Cardiac fibroblast (primary cell): ENCODE data around the gene NUDT21.

Experiments
- DNase-seq, 2 donors: peaks; one replicate each; pipeline versions ENCODE4 v3.0.0 to v3.0.0-alpha.2; 2010; ENCODE audit warnings: low read depth in 2 of 2
- H3K4me3 ChIP-seq, 2 donors: replicated peaks in 1 of 2; 1 replicate in 1 of 2; 2 replicates in 1 of 2; pipeline ENCODE4 v1.5.1; 2011; ENCODE audit warnings: low read depth in 2 of 2, low read length in 2 of 2, mild to moderate bottlenecking in 2 of 2, moderate library complexity in 1 of 2
- TF ChIP-seq, protein P1 (sequence below): IDR thresholded peaks from one replicate; pipeline ENCODE4 v1.5.1; 2011; ENCODE audit warnings: low read depth, mild to moderate bottlenecking, low read length, inconsistent platforms

Gene NUDT21

DNA sequence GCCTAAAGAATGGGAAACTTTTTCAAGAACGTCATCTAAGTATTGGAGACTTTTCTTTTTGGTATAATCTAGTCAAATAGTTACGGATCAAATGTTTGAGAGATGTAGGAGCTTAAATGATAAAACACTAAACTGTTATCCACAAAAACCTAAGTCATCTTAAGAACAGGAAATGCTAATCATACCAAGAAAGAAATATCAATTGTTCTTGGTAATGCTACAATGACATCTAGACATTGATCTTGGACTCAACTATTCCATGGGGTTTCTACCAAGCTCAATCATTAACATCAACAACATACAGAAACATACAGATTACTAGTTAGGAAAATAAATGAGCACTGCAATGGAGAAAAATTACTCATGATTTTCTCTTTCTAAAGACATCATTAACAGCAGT is 3.8 kb downstream of the NUDT21 start:
- no peak for DNase-seq
- H3K4me3 ChIP-seq = no peak overlapping the region
- TF ChIP-seq, protein P1, sequence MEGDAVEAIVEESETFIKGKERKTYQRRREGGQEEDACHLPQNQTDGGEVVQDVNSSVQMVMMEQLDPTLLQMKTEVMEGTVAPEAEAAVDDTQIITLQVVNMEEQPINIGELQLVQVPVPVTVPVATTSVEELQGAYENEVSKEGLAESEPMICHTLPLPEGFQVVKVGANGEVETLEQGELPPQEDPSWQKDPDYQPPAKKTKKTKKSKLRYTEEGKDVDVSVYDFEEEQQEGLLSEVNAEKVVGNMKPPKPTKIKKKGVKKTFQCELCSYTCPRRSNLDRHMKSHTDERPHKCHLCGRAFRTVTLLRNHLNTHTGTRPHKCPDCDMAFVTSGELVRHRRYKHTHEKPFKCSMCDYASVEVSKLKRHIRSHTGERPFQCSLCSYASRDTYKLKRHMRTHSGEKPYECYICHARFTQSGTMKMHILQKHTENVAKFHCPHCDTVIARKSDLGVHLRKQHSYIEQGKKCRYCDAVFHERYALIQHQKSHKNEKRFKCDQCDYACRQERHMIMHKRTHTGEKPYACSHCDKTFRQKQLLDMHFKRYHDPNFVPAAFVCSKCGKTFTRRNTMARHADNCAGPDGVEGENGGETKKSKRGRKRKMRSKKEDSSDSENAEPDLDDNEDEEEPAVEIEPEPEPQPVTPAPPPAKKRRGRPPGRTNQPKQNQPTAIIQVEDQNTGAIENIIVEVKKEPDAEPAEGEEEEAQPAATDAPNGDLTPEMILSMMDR = no peak

DNA sequence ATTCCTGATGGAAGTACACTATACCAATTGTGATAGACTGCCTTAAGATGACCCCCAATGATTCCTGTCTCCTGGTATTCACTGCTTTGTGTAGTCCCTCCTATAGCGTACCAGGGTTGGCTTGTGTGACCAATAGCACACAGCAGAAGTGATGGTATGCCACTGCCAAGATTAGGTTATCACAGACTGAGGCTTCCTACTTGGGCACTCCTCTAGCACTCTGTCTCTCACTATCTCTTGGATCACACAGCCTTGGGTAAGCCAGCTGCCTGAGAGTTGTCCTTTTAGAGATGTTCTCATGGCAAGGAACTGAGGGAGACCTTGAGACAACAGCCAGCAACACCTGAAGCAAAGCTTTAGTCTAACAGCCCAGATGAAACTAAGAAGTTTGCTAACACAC is 13.1 kb downstream of the NUDT21 start:
- DNase-seq = no peak
- TF ChIP-seq, protein P1 = no peak
- H3K4me3 ChIP-seq = no peak overlapping the region

DNA sequence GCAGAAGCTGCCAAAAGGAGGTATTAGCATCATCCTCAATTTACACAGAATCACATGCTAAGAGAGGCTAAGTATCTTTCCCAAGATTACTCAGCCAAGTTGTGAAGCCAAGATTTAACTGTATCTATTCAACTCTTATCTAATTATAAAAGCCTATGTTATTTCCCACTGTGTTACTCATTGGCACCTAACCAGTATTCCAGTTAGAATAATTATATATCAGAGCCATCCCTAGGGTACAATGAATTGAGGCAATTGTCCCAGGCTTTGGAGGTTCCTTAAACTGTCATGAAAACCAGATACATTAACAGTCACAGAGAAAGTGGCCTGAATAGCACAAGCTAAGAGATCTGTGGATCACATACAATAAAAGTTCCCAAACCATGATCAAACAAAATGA is 14.9 kb downstream of the NUDT21 start:
- H3K4me3 ChIP-seq = no peak overlapping the region
- TF ChIP-seq, protein P1 = no peak
- DNase-seq = no peak

DNA sequence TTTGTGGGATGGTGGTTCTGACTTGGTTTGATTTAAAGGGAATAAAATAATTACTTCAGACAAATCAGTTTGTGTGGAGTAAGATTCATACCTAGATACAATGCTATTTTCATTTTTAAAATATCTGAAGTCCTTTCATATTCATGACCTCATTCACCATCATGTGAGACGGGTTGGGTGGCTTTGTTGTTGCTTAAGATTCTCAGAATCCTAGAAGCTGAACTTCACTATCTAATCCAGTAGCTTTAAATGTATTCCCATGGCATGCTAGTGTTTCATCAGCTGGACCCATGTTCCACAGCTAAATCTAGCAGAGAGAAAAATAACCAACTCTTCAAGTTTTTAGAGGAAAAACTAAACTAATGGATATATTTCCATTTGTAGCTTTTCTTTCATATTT is 23.0 kb downstream of the NUDT21 start:
- DNase-seq = no peak
- TF ChIP-seq, protein P1 = no peak
- no peak overlapping the region for H3K4me3 ChIP-seq

DNA sequence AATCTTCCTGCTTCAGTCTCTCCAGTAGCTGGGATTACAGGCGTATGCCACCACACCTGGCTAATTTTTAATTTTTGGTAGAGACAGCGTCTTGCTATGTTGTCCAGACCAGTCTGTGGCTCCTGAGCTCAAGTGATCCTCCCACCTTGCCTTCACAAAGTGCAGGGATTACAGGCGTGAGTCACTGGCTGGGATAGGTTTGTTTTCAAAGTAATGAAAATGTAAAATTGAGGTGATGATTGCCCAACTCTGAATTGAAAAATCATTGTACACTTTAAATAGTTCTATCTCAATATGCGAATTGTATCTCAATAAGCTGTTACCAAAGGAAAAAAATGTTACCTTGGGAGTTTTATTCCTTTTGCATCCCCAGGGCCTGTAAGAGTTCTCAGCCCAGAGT is 24.5 kb downstream of the NUDT21 start:
- no peak overlapping the region for H3K4me3 ChIP-seq
- DNase-seq = no peak
- TF ChIP-seq, protein P1 = no peak

DNA sequence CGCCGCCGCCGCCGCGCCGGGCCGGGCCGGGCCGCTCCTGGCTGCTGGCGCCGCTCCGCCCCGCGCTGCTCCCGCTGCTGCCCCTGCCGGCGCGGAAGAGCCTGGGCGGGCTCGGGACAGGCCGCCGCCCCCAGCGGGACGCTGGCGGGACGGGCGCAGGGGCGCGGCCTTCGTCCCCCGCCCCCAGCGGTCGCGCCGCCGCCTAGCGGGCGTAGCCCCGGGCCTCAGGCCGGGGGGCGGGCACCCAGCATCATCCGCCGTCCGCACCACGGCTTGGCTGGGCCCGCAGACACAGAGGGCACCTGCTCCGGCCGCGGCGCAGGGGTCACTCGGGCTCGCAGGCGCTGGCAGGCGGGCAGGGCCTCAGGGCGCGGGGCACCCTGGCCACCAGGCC is 25.7 kb downstream of the NUDT21 start, which contains the start of gene AMFR:
Gene AMFR (minus strand): TSS at position 107 of the 394 bp plus-strand sequence. CDS start 218 bp downstream, outside the sequence.
- peak; percentile 75 to 89 for DNase-seq
- TF ChIP-seq, protein P1 = peak; percentile 18
- peak within 1 kb of the TSS; percentile 61 to 78 for H3K4me3 ChIP-seq

DNA sequence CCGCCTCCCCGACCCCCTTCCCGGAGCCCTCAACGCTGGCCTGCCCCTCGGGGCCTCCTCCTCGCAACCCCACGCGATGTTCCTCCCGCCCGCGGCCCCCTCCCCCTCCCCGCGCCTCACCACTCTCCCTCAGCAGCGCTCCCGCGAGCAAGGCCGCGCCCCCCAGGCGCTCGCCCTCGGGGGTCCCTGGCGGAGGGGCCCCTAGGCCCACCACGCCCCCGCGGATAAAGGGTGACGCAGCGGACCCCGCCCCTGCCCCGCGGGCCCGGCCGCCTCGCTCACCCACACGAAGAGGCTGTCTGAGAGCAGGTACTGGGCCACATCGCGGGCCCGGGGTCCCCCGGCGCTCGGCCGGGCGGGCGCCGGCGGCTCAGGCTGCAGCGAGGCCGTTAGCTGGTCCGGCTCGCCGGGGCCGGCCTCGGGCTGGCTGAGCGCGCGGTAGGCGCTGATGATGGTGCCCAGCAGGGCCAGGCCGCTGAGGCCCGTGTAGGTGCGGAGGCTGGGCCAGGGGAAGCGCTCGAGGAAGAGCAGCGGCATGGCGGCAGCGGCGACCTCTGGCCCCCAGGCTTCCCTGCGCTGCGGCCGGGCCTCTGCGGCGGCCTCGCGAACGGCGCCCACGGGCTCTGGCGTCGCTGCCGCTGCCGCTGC is 26.2 kb downstream of the NUDT21 start:
- DNase-seq = peak in 1 of 2 donors; percentile 15
- H3K4me3 ChIP-seq = peak overlapping the region; percentile 61 to 78
- TF ChIP-seq, protein P1 = no peak
